ENCODE data around the gene PUDP.

DNA sequence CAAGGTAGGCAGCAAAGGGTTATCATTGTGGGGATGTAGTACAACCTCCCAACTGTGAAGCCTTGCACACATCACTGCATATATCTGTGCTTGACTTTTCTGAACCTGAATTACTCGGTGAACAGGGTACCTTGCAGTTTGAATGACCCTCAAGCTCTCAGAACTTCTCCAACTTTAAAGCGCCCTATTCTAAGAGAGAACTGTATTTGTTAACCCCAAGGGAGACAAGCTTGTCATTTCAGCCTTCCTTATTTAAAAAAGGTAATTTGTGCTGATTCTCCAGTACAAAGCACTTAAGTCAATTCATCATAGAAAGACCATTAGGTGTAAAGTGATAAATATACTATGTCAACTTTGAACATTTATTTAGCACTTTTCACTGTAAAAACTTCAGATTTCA, 122.5 kb downstream of the PUDP start:
- TF ChIP-seq, protein P1, sequence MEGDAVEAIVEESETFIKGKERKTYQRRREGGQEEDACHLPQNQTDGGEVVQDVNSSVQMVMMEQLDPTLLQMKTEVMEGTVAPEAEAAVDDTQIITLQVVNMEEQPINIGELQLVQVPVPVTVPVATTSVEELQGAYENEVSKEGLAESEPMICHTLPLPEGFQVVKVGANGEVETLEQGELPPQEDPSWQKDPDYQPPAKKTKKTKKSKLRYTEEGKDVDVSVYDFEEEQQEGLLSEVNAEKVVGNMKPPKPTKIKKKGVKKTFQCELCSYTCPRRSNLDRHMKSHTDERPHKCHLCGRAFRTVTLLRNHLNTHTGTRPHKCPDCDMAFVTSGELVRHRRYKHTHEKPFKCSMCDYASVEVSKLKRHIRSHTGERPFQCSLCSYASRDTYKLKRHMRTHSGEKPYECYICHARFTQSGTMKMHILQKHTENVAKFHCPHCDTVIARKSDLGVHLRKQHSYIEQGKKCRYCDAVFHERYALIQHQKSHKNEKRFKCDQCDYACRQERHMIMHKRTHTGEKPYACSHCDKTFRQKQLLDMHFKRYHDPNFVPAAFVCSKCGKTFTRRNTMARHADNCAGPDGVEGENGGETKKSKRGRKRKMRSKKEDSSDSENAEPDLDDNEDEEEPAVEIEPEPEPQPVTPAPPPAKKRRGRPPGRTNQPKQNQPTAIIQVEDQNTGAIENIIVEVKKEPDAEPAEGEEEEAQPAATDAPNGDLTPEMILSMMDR (IDR thresholded peaks at IDR 0.05), result no peak
- TF ChIP-seq POLR2A (IDR thresholded peaks at IDR 0.05), result no peak
